B cell (primary cell): ENCODE results near the gene TMED10.

ENCODE experiments used
- EZH2 ChIP-seq: IDR thresholded peaks from 2 replicates; pipeline ENCODE4 v1.6.1; 2012; ENCODE audit warnings: borderline replicate concordance, low read depth, mild to moderate bottlenecking, moderate library complexity, low read length; ENCODE audit not compliant: insufficient read depth, poor library complexity, severe bottlenecking
- TF ChIP-seq, protein P1 (sequence below): fragments of 200-600 bp; IDR thresholded peaks from one replicate; pipeline ENCODE4 v1.8.0; 2022; ENCODE audit warnings: antibody characterized with exemption, mild to moderate bottlenecking

DNA sequence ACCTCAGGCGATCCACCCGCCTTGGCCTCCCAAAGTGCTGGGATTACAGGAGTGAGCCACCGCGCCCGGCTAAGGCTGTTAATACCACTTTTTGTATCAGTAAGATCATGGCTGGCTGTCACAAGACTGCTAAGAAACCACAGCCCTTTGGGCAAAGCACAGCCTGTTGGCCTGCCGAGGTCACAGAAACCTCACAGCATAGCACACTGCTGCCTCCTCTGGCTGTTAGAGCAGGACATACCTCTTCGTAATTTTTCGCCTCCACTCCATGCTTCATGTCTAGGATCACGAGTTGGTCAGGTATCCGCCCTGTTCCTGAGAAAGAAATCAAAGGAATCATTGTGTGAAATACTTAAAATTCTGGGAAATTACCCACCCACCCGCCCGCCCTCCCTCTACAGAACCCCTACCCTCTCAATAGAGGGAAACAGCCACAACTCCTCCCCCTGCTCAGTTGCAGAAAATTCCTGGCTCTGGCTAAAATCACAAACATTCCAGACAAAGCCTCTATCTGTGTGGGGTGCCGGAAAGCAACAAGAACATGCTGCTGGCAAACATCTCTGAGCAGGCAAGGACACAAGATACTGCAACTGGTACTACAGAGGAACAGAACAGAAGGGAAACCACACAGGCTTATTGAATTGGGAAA lies 28.9 kb downstream of the TMED10 start:
- TF ChIP-seq, protein P1, sequence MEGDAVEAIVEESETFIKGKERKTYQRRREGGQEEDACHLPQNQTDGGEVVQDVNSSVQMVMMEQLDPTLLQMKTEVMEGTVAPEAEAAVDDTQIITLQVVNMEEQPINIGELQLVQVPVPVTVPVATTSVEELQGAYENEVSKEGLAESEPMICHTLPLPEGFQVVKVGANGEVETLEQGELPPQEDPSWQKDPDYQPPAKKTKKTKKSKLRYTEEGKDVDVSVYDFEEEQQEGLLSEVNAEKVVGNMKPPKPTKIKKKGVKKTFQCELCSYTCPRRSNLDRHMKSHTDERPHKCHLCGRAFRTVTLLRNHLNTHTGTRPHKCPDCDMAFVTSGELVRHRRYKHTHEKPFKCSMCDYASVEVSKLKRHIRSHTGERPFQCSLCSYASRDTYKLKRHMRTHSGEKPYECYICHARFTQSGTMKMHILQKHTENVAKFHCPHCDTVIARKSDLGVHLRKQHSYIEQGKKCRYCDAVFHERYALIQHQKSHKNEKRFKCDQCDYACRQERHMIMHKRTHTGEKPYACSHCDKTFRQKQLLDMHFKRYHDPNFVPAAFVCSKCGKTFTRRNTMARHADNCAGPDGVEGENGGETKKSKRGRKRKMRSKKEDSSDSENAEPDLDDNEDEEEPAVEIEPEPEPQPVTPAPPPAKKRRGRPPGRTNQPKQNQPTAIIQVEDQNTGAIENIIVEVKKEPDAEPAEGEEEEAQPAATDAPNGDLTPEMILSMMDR = no peak
- no peak for TF ChIP-seq EZH2
